HT-29 (cell line): ENCODE results near the gene INSRR. TPM values are rescaled to one million over a fixed set of nuclear protein-coding genes. Genes with fewer than 3 reads are reported as not detected.

Experiments used
- DNase-seq: peaks from one replicate; pipeline ENCODE4 v3.0.0-alpha.2; 2015; ENCODE audit warnings: low spot score
- total RNA-seq: library from RNA; depleted of rRNA; stranded (reverse); fragments of >200 nt; shearing (Covaris generic); gene quantifications from 2 replicates; pipeline ENCODE4 v1.2.3, GENCODE V29; 2014

Gene INSRR
- total RNA-seq, 1 experiment from 2014 or later: 0.03 TPM

GRCh38 chr1:156833603-156834002 is 25.3 kb downstream of the INSRR start:
- DNase-seq: no peak

- DNase-seq: no peak
Measured at GRCh38 chr1:156832434-156832833, 26.5 kb downstream of the INSRR start.

- DNase-seq: no peak
Measured at GRCh38 chr1:156828400-156829124, 30.4 kb downstream of the INSRR start.

DNA sequence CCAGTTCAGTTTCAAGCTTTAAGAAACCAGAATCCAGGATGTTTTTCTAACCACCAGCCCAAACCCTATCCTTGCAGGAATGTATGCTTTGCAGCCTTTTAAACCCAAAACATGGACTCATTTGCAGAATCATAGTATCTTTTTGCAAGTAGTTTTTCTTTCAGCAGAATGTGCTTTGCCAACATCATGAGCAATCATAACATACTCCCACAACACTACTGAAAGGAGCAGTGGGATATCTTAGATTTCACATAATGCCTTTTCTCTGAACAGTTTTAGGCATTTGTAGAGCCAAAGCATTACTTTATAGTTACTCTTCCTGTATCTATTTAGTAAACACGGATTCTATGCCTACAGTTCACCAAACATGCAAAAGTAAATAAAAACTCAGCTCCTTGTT is 32.3 kb downstream of the INSRR start:
- no peak for DNase-seq

GRCh38 chr1:156823210-156823790 is 35.6 kb downstream of the INSRR start:
- DNase-seq: no peak

- DNase-seq: no peak
Measured at GRCh38 chr1:156822680-156823079, 36.2 kb downstream of the INSRR start.

GRCh38 chr1:156821801-156822200 is 37.1 kb downstream of the INSRR start:
- DNase-seq: no peak

DNA sequence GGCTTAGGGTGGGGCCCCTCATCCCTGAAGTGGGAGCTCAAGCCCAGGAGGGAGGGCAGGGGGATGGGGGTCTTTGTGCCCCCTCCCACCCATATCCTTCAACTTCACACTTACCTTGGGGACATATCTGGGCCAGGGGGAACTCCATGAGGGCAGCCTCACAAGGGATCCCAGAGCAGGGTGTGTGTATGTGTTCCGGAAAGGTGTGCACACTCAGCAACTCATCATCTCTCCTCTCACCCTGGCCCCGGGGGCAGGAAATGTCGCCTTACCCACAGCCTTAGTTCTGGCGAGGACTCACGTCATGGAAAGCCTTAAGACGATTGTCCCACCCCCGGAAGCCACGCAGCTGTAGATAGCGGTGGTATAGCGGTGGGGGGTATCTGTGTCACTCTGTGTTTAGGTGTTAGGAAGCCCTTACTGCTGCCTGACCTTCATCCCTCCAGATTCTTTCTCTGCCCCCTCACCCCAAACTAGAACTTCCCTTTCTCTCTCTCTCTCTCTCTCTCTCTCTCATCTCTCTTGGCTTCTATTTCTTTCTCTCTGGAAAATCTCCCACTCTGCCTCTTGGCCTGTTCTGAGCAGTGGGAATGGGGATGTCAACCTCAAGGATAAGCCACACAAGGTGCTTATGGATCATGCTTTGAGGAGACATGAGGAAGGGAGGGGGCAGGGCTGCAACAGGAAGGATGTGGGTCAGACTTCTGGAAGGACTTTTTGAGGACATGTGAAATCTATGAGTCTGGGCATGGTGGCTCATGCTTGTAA is 42.2 kb downstream of the INSRR start, which contains the start of gene SH2D2A:
Gene SH2D2A, minus strand, starts transcription at position 288 of the 768 bp plus-strand sequence. Its CDS starts 140 bp downstream, at position 148.
- DNase-seq: no peak

- DNase-seq: no peak
Measured at GRCh38 chr1:156815961-156816422, 42.9 kb downstream of the INSRR start.

DNA sequence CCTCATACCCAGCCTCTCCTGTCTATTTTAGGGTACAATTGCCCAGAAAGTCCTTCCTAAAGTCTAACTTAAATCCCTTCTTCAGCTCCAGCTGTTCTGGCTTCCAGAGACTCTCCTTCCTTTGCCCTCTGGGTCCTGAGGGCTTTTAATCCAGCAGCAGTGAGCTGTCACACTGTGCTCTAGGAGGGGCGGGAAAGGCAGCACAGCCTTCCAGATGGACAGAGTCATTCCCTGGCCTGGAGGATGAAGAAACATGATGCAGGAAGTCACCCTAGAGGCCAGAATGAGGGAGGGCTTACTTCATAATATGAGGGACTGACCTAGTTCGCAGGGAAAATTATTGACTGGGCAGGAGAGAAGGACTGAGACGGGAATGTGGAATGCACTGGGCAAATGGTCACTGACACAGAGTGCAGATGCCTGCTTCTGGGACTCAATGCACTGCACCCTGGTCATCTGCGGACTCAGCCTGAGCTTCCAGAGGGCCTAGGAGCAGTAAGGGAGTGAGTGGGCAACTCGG is 43.5 kb downstream of the INSRR start:
- DNase-seq: peak; percentile 30

DNA sequence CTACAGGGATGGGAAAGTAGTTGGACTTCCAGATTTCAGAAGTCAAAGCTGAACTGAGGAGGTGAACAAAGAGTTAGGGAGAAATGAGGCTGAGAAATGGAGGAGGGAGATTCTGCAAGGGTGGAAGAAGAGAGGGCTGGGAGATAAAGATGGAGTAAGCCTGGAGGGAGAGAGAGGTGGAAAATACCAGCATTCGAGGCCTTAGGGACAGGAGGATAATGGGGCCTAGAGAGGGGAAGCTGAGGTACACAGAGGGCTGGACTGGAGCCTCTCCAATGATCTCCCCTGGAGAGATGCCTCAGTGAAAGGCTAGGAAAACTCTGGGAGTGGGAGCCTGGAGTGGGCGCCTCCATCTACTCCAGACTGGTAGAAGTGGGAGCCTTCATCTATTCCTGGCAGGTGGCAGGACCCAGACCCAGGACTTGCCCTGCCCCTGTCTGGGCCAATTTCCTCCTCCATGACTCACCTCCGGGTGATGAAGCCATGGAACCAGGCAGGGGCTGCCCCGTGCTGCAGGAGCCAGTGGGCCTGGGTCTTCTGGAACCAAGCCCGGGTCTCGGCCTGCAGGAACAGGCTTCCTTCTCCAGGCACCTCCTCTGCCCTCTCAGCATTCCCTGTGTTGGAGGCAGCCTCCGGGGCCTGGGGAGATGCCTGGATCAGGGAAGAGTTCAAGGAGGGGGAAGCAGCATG is 44.2 kb downstream of the INSRR start:
- no peak for DNase-seq

GRCh38 chr1:156813750-156814570 is 45.0 kb downstream of the INSRR start:
- DNase-seq: peak; percentile 64

DNA sequence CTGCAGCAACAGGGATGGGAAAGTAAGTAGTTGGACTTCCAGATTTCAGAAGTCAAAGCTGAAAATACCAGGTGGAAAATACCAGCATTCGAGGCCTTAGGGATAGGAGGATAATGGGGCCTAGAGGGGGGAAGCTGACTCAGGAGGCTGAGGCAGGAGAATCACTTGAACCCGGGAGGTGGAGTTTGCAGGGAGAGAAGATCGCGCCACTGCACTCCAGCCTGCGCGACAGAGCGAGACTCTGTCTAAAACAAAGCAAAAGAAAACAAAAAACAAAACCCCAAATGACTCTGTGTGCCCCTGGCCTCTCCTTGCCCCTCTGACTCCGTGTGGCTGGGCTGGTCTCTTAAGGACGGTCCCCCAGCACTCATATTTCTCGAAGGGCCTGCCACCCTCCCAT is 45.6 kb downstream of the INSRR start:
- no peak for DNase-seq

DNA sequence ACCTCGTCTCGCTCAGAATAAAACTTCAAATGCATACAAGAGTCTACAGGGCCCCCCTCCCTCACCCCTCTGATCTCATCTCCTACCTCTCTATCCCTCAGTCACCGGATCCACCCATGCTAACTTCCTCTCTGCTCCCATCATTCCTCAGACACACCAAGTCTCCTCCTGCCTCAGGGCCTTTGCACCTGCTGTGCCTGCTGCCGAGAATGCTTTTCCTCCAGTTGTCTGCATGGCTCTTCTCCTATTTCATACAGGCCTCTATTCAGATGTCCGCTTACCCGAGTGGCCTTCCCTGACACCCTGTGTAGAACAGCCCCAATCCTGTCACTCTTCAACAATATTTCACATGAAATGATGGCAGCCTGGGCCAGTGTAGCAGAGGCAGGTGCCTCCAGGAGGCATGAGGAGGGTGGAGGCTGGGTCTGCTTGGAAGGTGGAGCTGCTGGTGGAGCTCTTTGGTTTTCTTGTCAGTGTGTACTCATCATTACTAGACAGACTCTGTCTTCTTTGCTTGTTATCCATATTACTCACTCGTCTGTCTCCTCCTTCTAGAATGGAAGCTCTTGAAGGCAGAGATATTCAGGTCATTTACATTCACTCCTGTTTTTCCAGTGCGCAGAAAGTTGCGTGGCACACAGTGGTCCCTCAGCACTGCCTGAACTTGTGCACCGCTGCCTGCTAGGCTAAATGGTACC is 46.5 kb downstream of the INSRR start:
- no peak for DNase-seq

- DNase-seq: no peak
Measured at GRCh38 chr1:156811168-156811567, 47.7 kb downstream of the INSRR start.

DNA sequence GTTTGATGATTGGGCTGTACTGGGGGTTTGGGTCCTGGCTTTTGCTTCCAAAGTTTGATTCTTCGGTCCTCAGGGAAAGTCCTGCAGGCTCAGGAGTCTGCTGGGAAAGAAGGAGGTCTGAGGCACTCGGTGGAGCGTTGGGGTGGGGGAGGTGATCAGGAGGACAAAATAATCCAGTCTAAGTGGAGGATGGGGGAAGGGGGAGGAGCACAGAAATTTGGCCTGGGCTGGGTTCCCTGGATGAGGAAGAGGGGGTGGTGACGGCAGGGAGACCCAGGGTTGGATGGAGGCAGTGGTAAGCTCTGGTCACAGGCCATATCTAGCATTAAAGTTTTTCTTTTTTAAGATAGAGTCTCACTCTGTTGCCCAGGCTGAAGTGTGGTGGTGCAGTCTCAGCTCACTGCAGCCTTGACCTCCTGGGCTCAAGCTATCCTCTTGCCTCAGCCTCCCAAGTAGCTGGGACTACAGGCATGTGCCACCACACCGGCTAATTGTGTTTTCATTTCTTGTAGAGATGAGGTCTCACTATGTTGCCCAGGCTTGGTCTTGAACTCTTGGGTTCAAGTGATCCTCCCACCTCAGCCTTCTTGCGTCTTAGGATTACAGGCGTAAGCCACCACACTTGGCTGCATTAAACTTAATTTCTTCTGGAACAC is 49.1 kb downstream of the INSRR start:
- DNase-seq: no peak

- DNase-seq: no peak
Measured at GRCh38 chr1:156809281-156809680, 49.6 kb downstream of the INSRR start.

GRCh38 chr1:156808186-156809030 is 50.5 kb downstream of the INSRR start:
- DNase-seq: no peak

GRCh38 chr1:156807627-156808026 is 51.3 kb downstream of the INSRR start:
- no peak for DNase-seq
